Measurements from ENCODE around the gene CFL1. TPM values are rescaled to one million over a fixed set of nuclear protein-coding genes. Genes with fewer than 3 reads are reported as not detected.

The CFL1 gene
- total RNA-seq, 1 donor from 2014 or later, result 437 TPM

DNA sequence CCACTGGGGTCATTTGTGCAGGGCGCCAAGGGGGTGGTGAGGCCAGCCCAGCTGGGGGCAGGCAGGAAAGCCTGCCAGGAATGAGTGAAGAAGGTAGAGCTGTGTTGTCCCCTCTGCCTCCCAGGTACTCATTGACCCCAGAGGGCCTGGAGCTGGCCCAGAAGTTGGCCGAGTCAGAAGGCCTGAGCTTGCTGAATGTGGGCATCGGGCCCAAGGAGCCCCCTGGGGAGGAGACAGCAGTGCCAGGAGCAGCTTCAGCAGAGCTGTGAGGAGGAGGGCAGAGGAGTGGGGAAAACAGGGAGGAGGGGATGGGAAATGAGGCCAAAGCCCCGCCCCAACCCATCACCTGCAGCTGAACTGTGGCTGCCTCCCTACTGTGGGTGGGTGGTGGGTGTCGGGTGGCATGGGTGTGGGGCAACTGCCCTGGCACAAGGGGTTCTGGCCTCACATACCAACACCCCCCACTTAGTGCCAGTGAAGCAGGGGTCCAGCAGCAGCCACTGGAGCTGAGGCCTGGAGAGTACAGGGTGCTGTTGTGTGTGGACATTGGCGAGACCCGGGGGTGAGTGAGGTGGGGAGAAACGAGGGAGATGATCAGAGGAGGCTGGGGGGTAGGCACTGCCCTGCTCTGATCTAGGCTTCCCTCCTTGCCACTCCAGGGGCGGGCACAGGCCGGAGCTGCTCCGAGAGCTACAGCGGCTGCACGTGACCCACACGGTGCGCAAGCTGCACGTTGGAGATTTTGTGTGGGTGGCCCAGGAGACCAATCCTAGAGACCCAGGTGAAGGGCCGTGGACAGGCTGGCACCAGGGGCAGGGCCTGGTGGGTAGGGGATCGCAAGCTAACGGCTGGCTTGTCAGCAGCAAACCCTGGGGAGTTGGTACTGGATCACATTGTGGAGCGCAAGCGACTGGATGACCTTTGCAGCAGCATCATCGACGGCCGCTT lies 5.2 kb upstream of the CFL1 start:
- peak; percentile 61 for DNase-seq (ENCODE audit: low spot score)

DNA sequence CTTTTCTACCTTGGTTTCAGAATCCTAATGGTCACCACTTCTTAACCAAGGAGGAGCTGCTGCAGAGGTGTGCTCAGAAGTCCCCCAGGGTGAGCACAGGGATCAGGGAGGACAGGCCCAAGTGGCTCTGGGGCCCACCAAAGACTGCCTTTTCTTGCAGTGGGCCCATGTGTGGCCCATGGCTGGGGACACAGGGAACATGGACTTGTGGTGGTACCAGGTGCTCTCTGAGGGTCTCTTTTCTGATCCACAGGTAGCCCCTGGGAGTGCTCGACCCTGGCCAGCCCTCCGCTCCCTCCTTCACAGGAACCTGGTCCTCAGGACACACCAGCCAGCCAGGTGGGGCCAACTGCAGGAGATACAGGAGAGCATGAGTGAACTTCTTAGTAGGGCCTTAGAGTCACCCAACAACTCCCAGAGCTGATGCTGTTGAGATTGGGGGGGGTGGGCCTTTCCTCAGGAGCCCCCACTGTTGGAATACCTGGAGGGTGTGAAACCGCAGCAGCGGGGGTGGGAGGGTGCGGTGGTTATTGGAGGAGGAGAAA lies 4.3 kb upstream of the CFL1 start:
- ATAC-seq (no peak), DNase-seq (ENCODE audit: low spot score) (peak; percentile 56)
- intact Hi-C loops (cut with DNase I), result no loop called here

More for the DNA sequence above, 5.2 kb upstream of the CFL1 start:
- no peak for ATAC-seq
- intact Hi-C loops (cut with DNase I), result no loop called here

DNA sequence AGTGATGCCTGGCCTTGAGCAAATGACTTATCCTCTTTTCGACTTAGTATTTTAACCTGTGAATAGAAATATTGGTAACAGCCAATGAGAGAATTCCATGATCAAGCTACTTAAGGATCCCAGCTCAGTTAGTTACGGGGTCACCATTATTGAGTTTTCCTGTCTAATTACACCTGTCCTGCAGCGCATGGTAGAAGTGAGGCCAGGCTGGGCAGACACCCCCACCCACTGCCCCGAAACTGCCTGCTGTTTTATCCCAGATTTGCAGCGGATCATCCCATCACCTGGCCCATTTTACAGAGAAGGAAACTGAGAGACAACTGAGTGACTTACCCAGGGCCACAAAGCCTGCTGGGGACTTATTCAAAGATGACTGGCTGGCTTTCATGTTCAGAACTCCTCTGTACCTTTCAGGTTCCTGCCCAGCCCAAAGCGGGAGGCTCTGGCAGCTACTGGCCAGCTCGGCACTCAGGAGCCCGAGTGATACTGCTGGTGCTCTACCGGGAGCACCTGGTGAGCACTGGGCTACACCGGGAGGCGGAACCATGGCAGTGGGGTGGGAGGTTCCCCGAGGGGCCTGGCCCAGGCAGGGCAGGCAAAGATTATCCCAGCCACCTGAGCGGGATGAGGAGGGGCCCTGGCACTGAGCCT lies 3.7 kb upstream of the CFL1 start:
- ATAC-seq (no peak), DNase-seq (ENCODE audit: low spot score) (no peak)
- intact Hi-C loops (cut with DNase I), result no loop called here

DNA sequence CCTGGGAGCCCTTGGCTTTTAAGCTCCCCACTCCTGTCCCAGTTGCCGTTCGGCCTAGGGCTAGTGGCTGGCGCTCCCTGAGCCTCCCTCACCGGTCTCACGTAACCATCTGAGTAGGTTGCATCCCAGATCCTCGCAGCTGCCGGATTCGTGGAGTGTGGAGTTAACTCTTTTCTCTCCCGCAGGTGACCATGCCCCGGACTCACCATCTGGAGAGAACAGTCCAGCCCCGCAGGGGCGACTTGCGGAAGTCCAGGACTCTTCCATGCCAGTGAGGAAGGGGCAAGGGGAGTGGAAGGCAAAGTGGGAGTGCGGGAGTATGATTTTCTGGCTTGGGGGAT lies 3.2 kb upstream of the CFL1 start:
- ATAC-seq (no peak), DNase-seq (ENCODE audit: low spot score) (peak; percentile 64)
- intact Hi-C loops (cut with DNase I), result no loop called here

DNA sequence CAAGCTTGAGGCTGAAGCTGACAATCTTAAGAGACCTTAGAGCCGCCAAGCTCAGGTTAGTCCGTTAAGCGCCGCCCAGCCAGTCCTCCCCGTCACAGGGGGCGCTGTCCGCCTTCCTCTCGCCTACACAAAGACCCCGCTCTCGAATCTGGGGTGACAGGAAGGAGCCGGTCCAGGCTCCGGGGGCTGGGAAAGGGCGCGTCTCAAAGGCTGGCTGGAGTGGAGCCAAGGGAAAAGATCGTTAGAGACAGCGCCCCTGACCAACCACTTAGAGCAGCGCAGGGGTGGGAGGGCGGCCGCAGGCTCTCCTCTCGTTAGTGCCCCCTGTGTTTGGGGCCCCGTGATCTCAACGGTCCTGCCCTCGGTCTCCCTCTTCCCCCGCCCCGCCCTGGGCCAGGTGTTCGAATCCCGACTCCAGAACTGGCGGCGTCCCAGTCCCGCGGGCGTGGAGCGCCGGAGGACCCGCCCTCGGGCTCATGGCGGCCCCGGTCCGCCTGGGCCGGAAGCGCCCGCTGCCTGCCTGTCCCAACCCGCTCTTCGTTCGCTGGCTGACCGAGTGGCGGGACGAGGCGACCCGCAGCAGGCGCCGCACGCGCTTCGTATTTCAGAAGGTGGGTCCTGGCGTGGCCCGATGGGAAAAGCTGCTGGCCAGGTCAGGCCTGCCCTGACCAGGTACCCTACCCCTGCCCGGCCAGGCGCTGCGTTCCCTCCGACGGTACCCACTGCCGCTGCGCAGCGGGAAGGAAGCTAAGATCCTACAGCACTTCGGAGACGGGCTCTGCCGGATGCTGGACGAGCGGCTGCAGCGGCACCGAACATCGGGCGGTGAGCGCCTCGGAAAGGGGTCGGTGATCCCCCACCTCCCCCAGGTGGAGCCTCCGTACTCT lies 2.5 kb upstream of the CFL1 start, which contains the start of gene MUS81:
MUS81 (plus strand) TSS at position 156 of the 887 bp plus-strand sequence; CDS start at position 477, 321 bp downstream.
- DNase-seq (ENCODE audit: low spot score), result peak; percentile 98
- intact Hi-C loops (cut with DNase I), result no loop called here
- peak; percentile 84 for ATAC-seq

DNA sequence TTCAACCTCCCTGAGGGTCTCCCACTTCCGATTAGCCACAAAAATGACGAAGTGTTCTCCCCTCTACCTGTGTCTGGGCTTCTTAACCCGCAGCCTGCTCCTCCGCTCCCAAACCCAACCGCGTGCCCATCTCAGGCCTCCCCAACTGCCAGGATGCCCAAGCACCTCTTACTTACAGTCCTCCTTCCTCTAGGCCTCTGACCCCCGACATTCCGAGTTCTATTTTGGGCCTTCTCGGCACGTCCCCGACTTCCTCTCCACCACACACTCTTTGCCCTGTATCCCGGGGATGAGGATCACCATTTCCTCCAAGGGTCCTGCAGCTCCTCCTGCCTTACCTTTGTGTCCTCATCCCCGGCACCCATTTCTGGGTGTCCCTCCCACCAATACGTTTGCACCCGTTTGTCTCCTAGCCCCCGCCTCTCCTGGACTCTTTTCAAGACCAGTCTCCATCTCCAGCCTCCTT lies 1.9 kb upstream of the CFL1 start:
- DNase-seq (ENCODE audit: low spot score), result no peak
- ATAC-seq, result peak; percentile 0
- intact Hi-C loops (cut with DNase I), result no loop called here

DNA sequence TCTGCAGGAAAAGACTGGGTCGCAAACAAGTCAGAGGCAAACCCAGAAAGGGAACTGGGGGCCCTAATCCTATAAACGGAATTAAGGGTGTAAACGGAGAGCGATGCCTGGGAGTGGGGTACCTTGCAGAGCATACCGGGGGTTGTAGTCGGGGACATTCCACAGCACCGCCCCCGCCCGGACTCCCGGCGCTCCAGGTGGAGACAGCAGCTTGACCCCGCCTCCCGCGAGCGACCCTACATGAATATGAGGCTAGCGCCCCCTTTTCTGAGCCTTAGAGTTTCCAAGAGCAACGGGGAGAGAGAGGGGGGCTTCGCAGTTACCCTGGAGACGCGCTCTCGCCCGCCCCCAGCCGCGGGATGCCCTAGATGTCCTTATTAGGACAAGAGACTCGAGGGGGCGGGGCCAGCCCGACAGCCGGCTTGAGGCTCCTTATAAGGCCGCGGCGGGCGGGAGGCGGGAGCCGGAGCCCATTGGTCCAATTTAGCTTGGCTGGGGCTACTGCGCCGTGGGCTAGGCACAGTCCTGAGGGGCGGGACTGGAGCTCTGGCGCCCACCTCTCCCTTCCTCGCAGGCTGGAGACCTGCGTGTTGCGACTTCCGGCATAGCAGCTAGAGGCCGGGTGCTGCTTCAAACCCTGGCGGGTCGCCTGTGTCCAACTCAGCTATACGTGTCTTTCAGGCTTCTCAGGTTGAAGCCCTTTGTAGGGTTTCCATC lies 1.3 kb upstream of the CFL1 start:
- DNase-seq (ENCODE audit: low spot score), result peak; percentile 99
- intact Hi-C loops (cut with DNase I), result no loop called here
- peak; percentile 89 for ATAC-seq

DNA sequence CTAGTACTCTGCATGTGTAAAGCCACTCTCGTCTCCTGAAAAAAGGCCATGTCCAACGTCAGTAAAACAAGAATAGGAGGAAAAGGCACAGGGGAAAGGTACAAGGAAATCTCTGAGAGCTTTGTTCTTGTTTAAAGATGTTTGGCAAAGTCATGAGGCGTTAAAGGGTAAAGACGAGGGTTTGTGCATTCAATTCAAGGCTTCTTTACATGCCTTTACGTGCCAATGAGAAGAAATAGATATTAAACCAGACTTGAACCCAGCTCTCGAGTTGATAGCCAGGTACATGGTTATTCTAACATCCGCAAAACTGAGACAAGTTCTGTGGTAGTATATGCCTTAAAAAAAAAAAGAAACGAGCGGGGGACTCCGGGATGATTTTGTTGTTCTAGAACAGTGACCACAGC lies 704 bp upstream of the CFL1 start:
- no peak for ATAC-seq
- intact Hi-C loops (cut with DNase I), result no loop called here

DNA sequence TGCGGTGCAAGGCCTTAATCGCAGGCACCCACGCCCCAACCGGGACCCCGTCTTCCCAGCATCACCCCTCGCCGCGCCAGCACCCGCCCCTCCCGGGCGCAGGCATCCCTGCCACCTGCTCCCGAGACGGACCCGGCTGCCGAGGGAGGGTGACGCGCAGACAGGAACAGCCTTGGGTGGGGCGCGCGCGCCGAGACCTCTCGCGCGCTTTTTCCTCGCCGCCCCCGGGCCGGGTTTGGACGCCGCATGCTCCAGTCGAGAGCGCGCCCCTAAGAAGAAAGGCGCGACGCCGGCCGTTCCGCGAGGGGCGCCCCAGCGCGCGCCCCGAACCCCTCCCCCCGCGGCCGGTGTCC lies 504 bp downstream of the CFL1 start:
- ATAC-seq (no peak), DNase-seq (ENCODE audit: low spot score) (peak; percentile 81)
- intact Hi-C loops (cut with DNase I), result no loop called here

More for the DNA sequence above, 704 bp upstream of the CFL1 start:
- no peak for DNase-seq (ENCODE audit: low spot score)

DNA sequence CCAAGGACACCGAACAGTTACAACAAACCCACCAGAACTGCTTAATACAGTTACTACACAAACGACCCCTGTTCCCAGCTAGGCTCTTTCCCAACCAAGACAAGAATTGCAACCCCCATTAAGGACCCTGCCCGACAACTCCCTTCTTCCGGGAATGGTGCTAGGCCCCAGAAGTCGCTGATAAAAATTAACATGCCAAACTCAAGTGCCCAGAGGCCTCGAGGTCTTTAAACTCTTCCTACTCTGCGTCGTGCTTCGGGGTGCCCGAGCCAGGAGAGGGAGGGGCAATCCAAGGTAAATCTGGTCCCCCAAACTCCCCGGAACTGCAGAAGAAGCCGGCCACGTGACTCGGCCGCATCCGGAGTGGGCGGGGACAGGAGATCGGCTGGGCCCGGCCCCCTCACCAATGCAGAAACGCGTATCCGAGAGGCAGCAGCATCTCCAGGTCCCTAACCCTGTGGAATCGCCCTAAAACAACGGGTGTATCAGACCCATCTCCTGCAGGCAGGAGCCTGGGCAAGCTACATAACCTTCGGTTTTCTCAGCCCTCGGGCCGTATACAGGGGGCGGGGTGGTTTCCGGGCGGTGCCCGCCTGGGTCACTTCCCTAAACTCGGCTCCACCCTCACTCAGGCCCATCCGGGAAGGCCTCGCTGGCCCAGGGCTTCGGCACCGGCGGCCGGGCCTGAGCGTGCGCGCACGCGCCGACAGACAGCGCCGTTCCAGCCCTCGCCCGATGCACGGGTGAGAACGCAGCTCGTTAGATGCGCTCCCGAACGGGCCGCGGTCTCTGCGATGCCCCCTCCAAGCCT lies 1.1 kb downstream of the CFL1 start:
- peak; percentile 48 for ATAC-seq
- intact Hi-C loops (cut with DNase I), result no loop called here
- DNase-seq (ENCODE audit: low spot score), result peak; percentile 89

DNA sequence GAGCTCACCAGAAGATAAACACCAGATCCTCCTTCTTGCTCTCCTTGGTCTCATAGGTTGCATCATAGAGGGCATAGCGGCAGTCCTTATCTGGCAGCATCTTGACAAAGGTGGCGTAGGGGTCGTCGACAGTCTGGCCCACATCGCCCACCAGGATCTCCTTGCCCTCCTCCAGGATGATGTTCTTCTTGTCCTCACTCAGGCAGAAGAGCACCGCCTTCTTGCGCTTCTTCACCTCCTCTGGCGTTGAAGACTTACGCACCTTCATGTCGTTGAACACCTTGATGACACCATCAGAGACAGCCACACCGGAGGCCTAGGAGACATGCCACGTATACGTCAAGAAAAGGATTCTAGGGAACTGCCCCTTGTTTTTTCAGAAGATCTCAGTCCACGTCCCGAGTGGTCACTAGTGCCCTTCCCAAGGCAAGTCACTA lies 2.0 kb downstream of the CFL1 start:
- ATAC-seq, result no peak
- intact Hi-C loops (cut with DNase I), result no loop called here
- no peak for DNase-seq (ENCODE audit: low spot score)

DNA sequence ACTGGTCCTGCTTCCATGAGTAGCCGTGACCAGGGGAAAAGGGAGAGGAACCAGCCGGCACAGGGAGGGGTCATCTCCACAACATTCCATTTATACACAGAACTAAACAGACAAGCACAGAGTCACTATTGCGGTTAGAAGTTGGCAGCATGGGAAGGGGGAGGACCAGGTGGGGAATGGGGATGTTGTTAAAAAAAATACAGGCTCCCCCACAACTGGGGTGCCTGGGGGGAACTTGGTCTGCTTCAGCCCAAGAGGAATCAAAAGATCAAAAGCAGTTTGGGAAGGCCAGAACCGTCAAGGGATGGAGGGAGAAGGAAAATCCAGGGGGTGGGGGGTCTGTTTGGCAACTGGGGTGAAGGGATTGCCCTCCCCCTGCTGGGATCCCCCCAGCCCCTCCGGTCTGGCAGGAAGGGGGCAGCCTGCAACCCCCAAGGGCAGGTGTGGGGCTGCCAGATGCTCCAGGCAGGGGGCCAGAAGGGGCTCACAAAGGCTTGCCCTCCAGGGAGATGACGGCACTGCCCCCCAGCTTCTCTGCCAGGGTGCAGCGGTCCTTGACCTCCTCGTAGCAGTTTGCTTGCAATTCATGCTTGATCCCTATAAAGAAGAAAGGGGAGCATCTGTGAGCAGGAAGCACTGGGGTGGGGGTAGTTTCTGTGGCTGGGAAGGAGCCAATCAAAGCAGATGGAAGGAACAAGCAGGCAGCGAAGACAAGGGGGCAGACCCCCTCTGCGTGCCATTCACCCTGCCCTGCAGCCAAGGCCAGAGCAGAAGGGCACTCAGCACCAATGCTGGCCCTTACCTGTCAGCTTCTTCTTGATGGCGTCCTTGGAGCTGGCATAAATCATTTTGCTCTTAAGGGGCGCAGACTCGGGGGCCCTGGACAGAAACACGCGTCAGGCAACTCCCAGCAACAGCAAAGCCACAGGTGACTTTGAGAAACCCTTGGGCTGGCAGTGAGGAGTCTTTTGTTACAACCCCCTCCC lies 2.8 kb downstream of the CFL1 start:
- ATAC-seq (no peak), DNase-seq (ENCODE audit: low spot score) (no peak)
- intact Hi-C loops (cut with DNase I), result no loop called here

DNA sequence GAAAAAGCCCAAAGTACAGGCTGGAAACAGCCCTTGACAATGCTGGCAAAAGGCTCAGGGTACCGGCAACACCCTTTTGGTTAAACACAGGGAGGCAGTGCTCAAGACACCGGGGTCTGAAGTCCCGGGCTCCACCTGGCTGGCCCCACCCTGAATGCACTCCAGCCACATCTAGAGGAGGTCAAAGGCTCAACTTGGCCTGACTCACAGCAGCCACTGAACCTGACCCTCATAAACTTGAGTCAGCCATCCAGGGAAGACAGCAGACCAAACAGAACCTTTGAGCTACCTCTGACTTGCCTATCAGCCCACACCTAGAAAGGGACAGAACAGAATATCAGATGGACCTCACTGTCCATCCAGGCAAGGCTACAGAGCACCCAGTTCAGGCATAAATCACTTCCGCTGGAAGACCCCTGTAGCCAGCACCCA lies 3.8 kb downstream of the CFL1 start:
- intact Hi-C loops (cut with DNase I), result no loop called here
- DNase-seq (ENCODE audit: low spot score), result no peak
- no peak for ATAC-seq

DNA sequence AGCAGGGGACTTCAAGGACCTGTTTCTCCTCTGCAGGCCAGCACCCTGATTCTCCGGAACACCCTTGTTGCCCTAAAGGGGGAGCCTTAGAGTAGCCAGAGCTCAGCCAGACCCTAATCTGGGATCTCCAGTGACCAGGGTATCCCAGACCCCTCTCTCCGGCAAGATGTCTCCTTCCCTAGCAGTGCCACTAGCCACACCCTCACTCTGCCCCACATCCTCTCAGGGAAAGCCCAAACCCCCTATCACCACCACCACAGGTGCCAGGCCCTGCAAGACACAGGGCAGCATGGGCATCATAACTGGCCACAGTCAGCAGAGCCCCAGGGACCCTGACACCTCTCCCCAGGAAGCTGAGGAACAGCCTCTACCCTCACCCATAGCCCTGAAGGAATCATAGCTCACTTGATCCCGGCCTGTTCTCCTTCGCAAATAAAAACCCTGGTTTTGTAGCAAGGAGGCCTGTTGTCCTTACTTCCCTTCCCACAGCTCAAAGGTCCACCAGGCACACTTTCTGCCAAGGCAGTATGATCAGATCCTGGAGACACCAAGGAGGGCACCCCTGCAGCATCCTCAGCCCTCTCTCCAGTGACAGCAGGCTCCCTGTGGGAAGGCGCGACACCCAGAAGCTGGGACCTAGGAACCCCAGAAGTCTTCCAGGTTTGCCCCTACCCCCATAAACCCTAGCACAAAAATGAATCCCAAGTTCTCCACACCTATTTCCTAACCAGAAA lies 4.6 kb downstream of the CFL1 start:
- intact Hi-C loops (cut with DNase I), result no loop called here
- no peak for DNase-seq (ENCODE audit: low spot score)

DNA sequence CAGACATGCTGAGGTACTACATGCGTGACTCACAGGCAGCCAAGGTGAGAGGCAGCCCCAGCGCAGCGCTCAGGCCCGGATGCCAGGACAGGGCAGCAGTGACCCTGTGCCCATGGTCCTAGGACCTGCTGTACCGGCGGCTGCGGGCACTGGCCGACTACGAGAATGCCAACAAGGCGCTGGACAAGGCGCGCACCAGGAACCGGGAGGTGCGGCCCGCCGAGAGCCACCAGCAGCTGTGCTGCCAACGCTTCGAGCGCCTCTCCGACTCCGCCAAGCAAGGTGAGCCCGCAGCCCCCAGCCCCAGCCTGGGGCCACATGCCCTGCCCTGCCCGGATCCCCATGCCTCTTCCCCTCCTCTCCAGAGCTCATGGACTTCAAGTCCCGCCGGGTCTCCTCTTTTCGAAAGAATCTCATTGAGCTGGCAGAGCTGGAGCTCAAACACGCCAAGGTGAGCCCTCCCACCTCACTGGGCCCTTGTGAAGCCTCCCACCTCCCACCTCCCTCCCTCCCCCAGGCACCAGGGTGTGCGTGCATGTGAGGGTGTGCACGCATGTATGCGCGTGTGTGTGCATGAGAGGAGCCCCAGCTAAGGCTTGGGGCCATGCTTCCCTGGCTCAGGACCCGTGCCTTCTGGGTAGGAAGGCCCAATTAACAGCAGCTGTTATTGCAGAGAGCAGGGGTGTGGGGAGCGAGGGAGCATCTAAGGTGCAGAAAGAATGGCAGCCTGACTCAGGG lies 5.3 kb downstream of the CFL1 start:
- DNase-seq (ENCODE audit: low spot score), result no peak
- no peak for ATAC-seq
- intact Hi-C loops (cut with DNase I), result no loop called here

More for the DNA sequence above, 4.6 kb downstream of the CFL1 start:
- no peak for ATAC-seq

Measured in sciatic nerve (tissue), 2 donors.